ENCODE data around the gene GFPT2.
"Not testable (repeated sequence)": the region's sequence is repeated elsewhere in the genome, so short reads cannot be mapped to it uniquely, and the experiment has no call there.

Gene GFPT2

GRCh38 chr5:180303226-180304015 is 49.7 kb downstream of the GFPT2 start:
- no peak for DNase-seq

DNA sequence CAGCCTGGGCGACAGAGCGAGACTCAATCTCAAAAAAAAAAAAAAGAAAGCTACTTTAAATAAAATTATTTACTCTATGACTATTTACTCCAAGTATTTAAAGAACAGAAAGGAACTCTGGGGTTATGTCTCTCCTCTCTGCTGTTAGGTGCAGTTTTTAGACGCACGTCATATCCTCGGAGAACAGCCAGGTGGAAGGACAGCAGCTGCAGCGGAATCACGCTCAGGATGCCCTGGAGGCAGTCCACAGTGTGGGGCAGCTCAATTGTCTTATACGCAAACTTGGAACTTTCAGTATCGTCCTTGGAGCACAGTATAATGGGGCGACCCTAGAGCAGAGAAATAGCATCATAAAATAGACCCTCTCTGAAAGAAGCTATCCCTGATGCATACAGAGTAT is 50.9 kb downstream of the GFPT2 start:
- no peak for DNase-seq

DNA sequence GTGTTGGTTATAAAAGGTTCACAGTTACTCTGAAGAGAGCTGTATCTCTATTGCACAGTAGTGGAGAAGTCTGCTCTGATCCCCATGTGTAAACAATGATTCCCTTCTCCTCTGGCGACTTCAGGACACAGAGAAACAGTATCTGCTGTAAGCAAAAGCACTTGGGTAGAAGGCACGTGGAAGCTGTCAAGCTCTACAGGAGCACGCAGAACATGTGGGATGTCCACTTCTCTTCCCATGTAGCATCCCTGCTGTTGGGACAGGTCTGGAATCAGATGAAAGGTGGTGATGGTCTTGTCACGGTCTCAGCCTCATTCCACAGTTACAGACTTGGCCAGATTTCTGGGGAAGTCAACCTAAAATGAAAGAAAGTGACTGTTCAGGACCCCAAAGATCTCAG is 51.9 kb downstream of the GFPT2 start:
- no peak for DNase-seq

- DNase-seq = no peak
Measured at GRCh38 chr5:180299526-180299925, 53.6 kb downstream of the GFPT2 start.

GRCh38 chr5:180299014-180299413 is 54.1 kb downstream of the GFPT2 start:
- not testable (repeated sequence) for DNase-seq

DNA sequence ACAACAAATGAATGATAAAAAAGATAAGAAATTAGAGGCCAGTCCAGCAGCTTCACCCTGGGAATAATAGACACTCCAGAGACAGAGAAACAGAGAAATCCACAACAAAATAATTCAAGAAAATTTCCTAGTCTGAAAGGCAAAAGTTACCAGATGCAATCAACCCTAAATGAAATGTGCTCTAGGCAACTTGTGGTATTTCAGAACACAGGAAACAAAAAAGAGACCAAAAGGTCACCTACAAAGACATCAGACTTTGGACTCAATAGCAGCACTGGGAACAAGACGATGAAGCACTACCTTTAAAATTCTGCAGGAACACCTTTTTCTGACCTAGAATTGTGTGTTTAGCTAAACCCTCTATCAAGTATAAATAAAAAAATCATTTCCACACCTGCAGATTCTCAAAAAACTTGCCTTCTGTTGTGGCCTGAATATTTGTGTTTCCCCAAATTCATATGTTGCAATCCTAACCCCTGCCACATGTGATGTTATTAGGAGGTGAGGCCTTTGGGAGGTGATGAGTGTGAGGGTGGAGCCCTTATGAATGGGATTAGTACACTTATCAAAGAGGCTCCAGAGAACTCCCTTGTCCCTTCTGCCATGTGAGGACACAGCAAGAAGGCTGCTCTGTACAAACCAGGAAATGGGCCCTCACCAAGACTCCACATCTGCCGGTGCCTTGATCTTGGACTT is 55.4 kb downstream of the GFPT2 start:
- no peak for DNase-seq

GRCh38 chr5:180296771-180297170 is 56.4 kb downstream of the GFPT2 start:
- no peak for DNase-seq

DNA sequence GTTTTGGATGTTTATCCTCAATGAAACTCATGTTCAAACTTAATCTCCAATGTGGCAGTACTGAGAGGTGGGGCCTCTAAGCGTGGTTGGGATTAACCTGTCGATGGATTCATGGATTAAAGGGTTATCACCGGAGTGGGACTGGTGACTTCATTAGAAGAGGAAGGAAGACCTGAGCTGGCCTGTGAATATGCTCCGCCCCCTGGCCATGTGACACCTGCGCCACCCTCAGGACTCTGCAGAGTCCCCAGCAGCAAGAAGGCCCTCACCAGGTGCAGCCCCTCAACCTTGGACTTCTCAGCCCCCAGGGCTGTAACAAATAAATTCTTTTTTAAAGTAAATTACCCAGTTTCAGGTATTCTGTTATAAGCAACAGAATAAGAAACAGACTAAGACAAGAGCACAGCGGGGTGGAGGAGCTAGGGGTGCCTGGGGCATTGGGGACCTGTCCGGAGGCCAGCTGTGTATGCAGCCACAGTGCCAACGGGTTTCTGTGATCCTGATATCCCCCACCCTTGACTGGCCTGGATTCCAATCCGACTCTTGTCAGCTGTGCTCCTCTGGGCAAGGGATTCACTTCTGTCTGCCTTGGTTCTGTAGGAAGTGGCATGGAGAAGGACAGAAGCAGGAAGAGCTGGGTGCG is 58.1 kb downstream of the GFPT2 start:
- no peak for DNase-seq

- DNase-seq = no peak
Measured at GRCh38 chr5:180294411-180294810, 58.7 kb downstream of the GFPT2 start.

DNA sequence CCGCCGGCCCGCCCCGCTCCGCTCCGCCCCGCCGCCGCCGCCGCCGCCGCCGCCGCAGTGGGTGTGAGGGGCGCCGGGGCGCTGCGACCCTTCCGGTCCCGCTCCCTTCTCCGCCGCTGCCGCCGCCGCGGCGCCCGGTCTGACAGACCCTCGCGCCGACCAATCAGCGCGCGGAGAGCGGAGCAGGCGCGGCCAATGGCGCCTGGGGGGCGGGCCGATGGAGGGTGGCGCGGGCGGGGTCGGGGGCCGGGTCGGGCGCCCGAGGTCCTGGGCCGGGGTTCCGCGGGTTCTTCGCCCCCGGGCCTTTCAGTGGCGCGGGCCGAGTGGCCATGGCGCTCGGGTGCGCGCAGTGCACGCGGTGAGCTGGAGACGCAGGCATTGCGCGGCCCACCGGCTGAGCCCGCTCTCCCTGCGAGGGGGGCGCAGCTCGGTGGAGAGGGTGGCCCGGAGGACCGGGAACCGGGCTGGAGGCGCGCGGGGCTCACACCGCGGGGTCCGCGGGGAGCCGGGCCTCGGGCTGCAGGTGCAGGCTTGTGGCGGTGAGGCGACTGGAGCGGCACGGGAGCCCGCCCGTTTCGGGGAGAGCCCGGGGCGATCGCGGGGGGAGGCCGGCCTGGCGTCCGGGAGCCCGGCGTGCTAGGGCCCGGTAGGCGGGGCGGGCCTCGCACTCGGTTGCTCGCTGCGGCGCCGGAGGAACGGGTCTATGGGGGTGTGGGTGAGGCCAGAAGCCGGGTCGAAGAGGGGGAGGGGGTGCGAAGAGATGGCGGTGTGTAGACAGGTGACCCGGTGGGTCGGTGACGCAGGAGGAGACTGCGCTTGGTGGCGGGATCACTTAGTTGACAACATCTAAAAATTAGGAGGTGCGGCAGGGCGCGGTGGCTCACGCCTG is 60.9 kb downstream of the GFPT2 start, which contains the start of gene MAPK9:
Gene MAPK9 (minus strand): TSS at position 141 of the 889 bp plus-strand sequence. CDS start 11,522 bp downstream, outside the sequence.
- peak; percentile 80 to 83 for DNase-seq

DNA sequence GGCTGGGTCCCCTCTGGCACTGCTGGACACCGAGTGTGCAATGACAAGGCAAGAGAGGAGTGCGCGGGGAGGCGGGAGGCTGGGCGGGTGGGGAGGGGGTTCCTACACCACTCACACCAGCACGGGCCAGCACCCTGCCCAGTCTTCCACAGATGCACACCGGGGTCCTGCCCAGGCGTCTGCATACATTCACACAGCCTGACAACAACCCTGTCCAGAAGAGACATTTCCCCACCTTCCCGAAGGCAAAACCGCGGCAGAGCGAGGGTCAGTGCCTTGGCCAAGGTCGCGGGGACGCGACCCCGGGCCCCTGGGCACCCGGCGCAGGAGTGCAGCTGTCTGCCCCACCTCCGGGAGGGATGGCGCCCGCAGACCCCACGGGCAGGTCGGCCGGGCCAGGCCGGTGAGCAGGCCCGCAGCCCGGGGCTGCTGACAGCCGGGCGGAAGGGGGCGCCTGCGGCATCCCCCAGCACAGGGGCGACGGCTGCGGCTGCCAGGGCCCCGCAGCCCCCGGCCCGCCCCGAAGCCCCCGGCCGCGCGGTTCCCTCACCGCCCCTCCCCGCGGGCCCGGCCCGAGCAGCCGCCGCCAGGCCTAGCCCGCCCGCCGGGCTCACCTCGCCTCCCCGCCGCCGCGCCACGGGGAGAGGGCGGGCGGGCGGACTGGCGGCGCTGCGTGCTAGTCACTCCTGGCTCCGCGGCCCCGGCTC is 61.7 kb downstream of the GFPT2 start:
- DNase-seq = peak in 1 of 2 donors; percentile 24

GRCh38 chr5:180290568-180291233 is 62.4 kb downstream of the GFPT2 start:
- DNase-seq = no peak

GRCh38 chr5:180289966-180290365 is 63.2 kb downstream of the GFPT2 start:
- DNase-seq = no peak

DNA sequence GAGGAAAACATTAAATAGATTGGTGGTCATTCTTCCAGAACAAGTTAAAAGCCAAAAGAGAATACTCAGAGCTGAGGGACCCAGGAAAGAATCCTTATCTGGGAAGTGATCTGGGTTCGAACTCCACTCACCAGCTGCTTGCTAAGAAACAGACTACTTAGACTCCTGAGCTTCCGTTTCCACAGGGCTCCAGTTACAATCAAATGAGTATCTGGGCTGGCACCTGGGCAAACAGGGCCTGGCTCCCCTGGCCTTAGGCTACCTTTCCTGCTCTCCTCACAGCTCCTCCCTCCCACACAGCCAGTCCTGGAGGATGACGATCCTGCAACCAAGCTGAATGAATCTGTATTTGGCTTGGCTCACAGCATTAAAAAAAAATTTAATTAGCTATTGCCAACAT is 63.7 kb downstream of the GFPT2 start:
- no peak for DNase-seq

DNA sequence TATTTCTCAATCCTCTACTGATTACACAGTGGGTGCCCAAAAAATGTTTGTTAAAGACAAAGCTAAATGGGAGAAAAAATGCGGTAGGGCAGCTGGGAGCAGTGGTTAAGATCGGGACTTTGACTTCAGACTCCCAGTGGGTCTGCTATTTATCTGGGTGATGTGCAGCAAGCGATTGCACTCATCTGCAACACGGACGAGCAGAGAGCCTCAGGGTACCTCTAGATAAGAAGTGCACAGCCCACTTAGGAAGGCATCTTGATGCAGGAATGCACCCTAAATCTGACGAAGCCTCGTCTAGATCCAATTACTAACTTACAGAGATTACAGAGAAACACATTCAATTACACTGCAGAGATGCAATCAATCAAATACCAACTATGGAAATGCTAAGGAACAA is 65.3 kb downstream of the GFPT2 start:
- DNase-seq = no peak

- DNase-seq = no peak
Measured at GRCh38 chr5:180287404-180287803, 65.7 kb downstream of the GFPT2 start.

DNA sequence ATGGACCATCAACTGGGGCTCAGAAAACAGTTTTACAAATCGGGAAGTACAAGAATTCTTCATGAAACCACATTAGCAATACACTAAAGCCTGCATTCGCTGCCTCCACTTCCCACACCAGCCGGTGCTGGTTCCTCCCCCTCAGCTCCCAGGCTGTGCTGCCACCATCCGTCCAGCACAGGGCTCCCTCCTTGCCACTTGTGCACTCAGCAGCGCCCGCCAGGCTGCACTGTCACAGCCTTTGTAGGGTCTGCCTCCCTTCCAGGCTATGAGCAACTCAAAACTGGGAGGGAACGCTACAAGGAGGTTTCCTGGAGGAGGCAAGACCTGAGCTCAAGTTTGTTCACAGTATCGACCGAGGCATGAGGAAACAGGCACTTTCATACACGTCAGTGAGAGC is 69.0 kb downstream of the GFPT2 start:
- DNase-seq = no peak

DNA sequence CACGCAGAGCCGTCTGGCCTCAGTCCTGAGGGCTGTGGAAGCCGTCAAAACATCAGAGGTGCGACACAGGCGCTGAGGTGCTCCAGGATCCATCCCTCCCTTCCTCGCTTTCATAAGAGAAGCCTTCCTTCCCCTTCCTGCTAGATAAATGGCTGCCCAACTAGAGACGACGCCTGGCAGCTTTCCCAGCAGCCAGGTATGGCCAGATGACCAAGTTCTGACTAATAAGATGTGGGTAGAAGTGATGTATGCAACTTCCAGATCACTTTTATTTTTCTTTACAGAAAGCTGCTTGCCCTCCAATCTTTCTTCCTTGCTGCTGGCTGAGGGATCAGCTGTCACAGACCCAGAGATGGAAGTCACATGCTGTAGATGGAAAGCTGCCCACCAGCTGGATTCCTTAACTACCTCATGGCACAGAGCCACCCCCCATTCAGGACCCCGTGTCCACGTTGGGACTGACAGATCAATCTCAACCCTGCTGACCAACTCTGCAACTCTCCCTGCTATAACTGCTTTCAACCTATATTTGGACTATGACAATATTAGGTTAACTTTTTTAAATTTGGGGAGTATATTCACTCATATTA is 70.0 kb downstream of the GFPT2 start:
- DNase-seq = no peak

DNA sequence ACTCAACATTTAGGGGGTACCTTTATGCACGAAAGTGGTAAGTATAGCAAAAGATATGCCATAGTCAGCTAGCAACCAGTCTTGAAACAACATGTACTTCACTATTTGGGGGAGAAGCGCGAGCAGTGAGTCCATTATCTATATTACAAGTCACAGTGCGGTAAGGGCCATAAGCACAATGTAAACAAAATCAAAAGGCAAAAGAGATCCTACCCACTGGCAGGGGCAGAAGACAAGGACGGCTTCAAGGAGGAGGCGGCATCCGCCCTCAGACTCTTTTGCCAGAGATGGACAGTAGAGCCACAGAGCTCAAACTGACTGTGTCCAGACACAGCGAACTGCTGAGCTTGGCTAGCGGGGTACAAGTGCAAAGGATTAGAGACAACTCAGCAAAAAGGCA is 70.9 kb downstream of the GFPT2 start:
- DNase-seq = no peak

DNA sequence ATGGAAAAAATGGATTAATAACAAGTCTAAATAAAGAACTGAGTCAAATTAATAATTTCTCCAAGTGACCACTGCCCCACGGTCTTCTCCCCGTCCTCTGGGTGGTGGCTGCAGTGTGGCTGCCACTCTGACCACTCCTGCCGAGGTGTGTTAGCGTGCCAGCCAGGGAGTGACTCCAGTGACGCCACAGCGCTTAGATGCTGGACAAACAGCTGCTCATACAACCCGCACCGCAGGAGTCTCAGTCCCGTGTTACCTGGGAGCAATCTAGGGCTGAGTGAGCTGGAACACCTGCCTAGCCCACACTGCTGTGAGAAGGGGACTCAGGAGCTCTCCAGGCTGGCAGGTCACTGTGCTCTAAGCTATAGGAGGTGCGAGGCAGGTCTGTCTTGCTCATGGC is 71.4 kb downstream of the GFPT2 start:
- no peak for DNase-seq

- no peak for DNase-seq
Measured at GRCh38 chr5:180274695-180275094, 78.4 kb downstream of the GFPT2 start.
